A673 (cell line): Measurements from ENCODE around the gene TMEM178B.

Experiments used
- CTCF ChIP-seq: fragments of 300-800, 200-600 bp; sonication (generic); conservative IDR thresholded peaks from 2 replicates; pipeline ENCODE4 v1.5.1; 2017; ENCODE audit warnings: low read depth, mild to moderate bottlenecking, antibody characterized with exemption, low read length, moderate library complexity, mixed read lengths
- EZH2 ChIP-seq: fragments of 200-600 bp; sonication (generic); IDR thresholded peaks from 2 replicates; pipeline ENCODE4 v1.6.1; 2017; ENCODE audit warnings: borderline replicate concordance, low read depth, mild to moderate bottlenecking, mixed read lengths, antibody characterized with exemption, low read length; ENCODE audit not compliant: poor library complexity, severe bottlenecking

DNA sequence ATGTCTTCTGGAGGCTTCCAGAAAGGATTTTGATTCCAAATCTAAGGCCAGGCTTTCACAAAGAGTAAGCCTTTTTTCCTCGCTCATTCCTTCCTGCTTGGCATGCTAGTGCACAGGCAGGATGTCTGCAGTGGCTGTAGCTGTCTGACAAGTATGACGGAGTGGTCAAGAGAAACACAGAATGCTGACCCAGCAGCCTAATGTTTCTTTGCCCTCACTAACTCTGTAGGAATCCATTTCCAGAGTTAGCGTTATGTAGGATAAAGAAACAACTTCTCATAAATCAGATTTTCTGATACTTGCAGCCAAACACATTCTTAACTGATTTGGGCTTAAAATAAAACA is 286.5 kb downstream of the TMEM178B start:
- TF ChIP-seq CTCF (no peak), EZH2 (no peak)
